Stimulated activated CD4-positive, alpha-beta T cell treated with anti-CD3 and anti-CD28 coated beads, Interleukin-4, amount 100 ng/mL, for 48 hours (primary cell): ENCODE data around the gene NDRG4.

Experiments
- DNase-seq, 2 donors: peaks; one replicate each; pipeline ENCODE4 v3.0.0-alpha.2; 2020; ENCODE audit warnings: low read depth in 2 of 2

The NDRG4 gene

GRCh38 chr16:58543685-58544084 lies 43.7 kb downstream of the NDRG4 start:
- no peak for DNase-seq

GRCh38 chr16:58548378-58548777 lies 48.4 kb downstream of the NDRG4 start:
- no peak for DNase-seq

GRCh38 chr16:58551496-58551895 lies 51.6 kb downstream of the NDRG4 start:
- no peak for DNase-seq

GRCh38 chr16:58556678-58557077 lies 56.7 kb downstream of the NDRG4 start:
- DNase-seq, result no peak
